Subcutaneous adipose tissue (tissue), 4 donors: ENCODE measurements around the gene TBXA2R. TPM values are rescaled to one million over a fixed set of nuclear protein-coding genes. Genes with fewer than 3 reads are reported as not detected.

Source experiments
- CTCF ChIP-seq: fragments of 450-650 bp; IDR thresholded peaks from one replicate; pipeline ENCODE4 v1.5.1; 2016; ENCODE audit warnings: low read depth, mild to moderate bottlenecking, control low read depth, antibody characterized with exemption, moderate library complexity
- small RNA-seq: library from RNA; depleted of rRNA; stranded (forward); fragments of <200 nt; gene quantifications from one replicate; pipeline ENCODE3, GENCODE V24; 2016
- total RNA-seq, 4 donors: library from RNA; depleted of rRNA; stranded (reverse); fragments of >200 nt; gene quantifications; one replicate each; pipeline ENCODE4 v1.1.0, GENCODE V29; 2016

TBXA2R gene
- total RNA-seq, 4 donors from 2014 or later: 0.34 to 4.0 TPM; not detected in 2

GRCh38 chr19:3547767-3548282, 58.9 kb downstream of the TBXA2R start:
- TF ChIP-seq CTCF: no peak

- TF ChIP-seq CTCF: no peak
Observed at GRCh38 chr19:3547301-3547731, 59.4 kb downstream of the TBXA2R start.

- TF ChIP-seq CTCF: no peak
Observed at GRCh38 chr19:3546119-3546518, 60.6 kb downstream of the TBXA2R start.

GRCh38 chr19:3545669-3546034, 61.0 kb downstream of the TBXA2R start:
- TF ChIP-seq CTCF: no peak

GRCh38 chr19:3544742-3545668, 61.7 kb downstream of the TBXA2R start:
- TF ChIP-seq CTCF: no peak

Small RNA genes lying within 50 kb of the gene (small RNA-seq; reads per million reads assigned to genes)
- gene AC005786.1: not detected

Other genes with a start within 250 kb of the TBXA2R start
- gene NFIC, start 240.3 kb downstream of the TBXA2R start, total RNA-seq: 100 to 1,000 TPM in 1 of 4 donors, 10 to 100 TPM in 3; 45.2 to 191 (median 76.8) TPM
- gene SMIM24, start 126.3 kb downstream of the TBXA2R start, total RNA-seq: not detected
- not detected for gene SMIM44, start 123.4 kb downstream of the TBXA2R start, total RNA-seq
- gene DOHH, start 106.2 kb downstream of the TBXA2R start, total RNA-seq: 10 to 100 TPM in 2 of 4 donors, 1 to 10 TPM in 2; 4.9 to 11.9 (median 8.9) TPM
- 10 to 100 TPM in 3 of 4 donors, 1 to 10 TPM in 1; 8.2 to 28.3 (median 13.0) TPM for gene FZR1, start 100.6 kb downstream of the TBXA2R start, total RNA-seq
- 1 to 10 TPM in 2 of 4 donors, not detected in 2; 1.8 to 4.1 TPM for gene TEKTIP1, start 67.7 kb downstream of the TBXA2R start, total RNA-seq
- gene MFSD12, start 49.3 kb downstream of the TBXA2R start, total RNA-seq: 10 to 100 TPM; 28.5 to 56.1 (median 34.1) TPM
- gene HMG20B, start 33.9 kb downstream of the TBXA2R start, total RNA-seq: 100 to 1,000 TPM in 2 of 4 donors, 10 to 100 TPM in 2; 51.4 to 124 (median 102) TPM
- gene GIPC3, start 21.4 kb downstream of the TBXA2R start, total RNA-seq: 1 to 10 TPM in 3 of 4 donors, under 1 TPM in 1; 0.66 to 4.5 (median 1.7) TPM
- gene CACTIN, start 19.9 kb upstream of the TBXA2R start, total RNA-seq: 10 to 100 TPM; 10.9 to 29.0 (median 16.8) TPM
- 10 to 100 TPM; 10.1 to 25.4 (median 13.7) TPM for gene PIP5K1C, start 93.6 kb upstream of the TBXA2R start, total RNA-seq
- gene TJP3, start 101.5 kb upstream of the TBXA2R start, total RNA-seq: under 1 TPM in 1 of 4 donors, not detected in 3; 0.22 TPM
- gene APBA3, start 154.8 kb upstream of the TBXA2R start, total RNA-seq: 10 to 100 TPM; 12.4 to 31.3 (median 15.4) TPM
- 10 to 100 TPM; 47.6 to 93.8 (median 66.5) TPM for gene MRPL54, start 155.8 kb upstream of the TBXA2R start, total RNA-seq
- not detected for gene RAX2, start 165.4 kb upstream of the TBXA2R start, total RNA-seq
- 10 to 100 TPM in 1 of 4 donors, 1 to 10 TPM in 3; 1.5 to 25.8 (median 2.7) TPM for gene MATK, start 179.5 kb upstream of the TBXA2R start, total RNA-seq